Measurements from ENCODE around the gene CCSER1.
"Not testable (repeated sequence)": the region's sequence is repeated elsewhere in the genome, so short reads cannot be mapped to it uniquely, and the experiment has no call there.

Gene CCSER1

DNA sequence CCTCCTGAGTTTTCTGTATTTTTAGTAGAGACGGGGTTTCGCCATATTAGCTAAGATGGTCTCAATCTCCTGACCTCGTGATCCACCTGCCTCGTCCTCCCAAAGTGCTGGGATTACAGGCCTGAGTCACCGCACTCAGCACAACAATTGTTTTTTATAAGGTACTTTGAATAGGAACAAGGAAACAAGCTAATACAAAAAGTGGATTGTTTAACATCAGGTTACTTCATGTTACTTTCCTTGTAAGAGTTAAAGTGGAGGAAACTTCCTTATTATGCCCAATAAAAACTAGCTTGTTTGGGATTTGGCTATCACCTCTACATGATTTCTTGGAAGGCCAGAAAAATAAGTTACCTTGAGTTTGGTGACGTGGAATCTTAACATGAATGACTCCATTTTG lies 698.7 kb downstream of the CCSER1 start:
- Histone ChIP-seq H4K8ac (ENCODE audit: low read depth, low read length) (no peak overlapping the region), H3K79me2 (ENCODE audit: control insufficient read depth, insufficient read depth, low read length, poor library complexity) (no peaks in the 10 kb centered on the region), H3K9me3 (ENCODE audit: insufficient read depth, low read depth, low read length) (no peaks in the 10 kb centered on the region), H3K9ac (ENCODE audit: low read length) (no peak overlapping the region), H3K18ac (ENCODE audit: low read length) (no peak overlapping the region), H3K4me3 (ENCODE audit: low read depth, low read length) (no peak overlapping the region), H3K14ac (ENCODE audit: low read length) (no peak overlapping the region), H2BK5ac (ENCODE audit: low read depth, low read length, poor library complexity) (no peak overlapping the region), H3K4ac (ENCODE audit: low read depth, low read length) (no peak overlapping the region), H2AFZ (ENCODE audit: insufficient read depth, low read length, poor library complexity) (no peak overlapping the region), H2AK5ac (ENCODE audit: low read length) (no peak overlapping the region), H3K36me3 (ENCODE audit: control insufficient read depth in 1 of 2, insufficient read depth in 2 of 2, low read length in 2 of 2) (no peaks in the 10 kb centered on the region), H3K4me1 (ENCODE audit: control insufficient read depth in 1 of 2, insufficient read depth in 2 of 2, low read length in 2 of 2) (no peaks in the 10 kb centered on the region), H3K27me3 (ENCODE audit: insufficient read depth, low read length) (no peaks in the 10 kb centered on the region), H3K27ac (ENCODE audit: low read depth, low read length) (no peak overlapping the region), H2BK120ac (ENCODE audit: insufficient read depth, low read length, poor library complexity) (no peak overlapping the region), H3K79me1 (ENCODE audit: low read length) (no peaks in the 10 kb centered on the region), H4K12ac (ENCODE audit: low read depth, low read length) (no peak overlapping the region), H3K23ac (ENCODE audit: low read length) (no peak overlapping the region), H2BK12ac (ENCODE audit: low read length) (no peak overlapping the region), H3K4me2 (ENCODE audit: low read length) (no peak overlapping the region), H4K91ac (ENCODE audit: low read depth, low read length) (no peak overlapping the region)
- no CpG with 5 or more reads among the region's 6 CpGs for WGBS (ENCODE audit: extremely low coverage, insufficient coverage, insufficient read length)
- DNase-seq = no peak

DNA sequence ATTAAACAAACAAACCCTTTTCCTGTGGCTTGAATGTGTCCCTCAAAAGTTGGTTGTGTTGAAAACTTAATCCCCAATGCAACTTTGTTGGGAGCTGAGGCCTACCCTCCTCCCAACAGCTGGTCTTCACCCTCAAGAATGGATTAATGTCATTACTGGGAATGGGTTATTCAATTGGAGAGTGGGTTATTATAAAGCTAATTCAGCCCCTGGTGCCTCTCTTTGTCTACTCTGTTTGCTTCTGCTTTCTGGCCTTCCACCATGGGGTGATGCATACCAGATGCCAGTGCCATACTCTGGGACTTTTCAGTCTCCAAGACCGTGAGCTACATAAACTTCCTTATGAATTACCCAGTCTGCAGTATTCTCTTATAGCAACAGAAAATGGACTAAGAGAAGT lies 706.5 kb downstream of the CCSER1 start:
- H3K4ac ChIP-seq (ENCODE audit: low read depth, low read length) = no peak overlapping the region
- H2BK12ac ChIP-seq (ENCODE audit: low read length) = no peak overlapping the region
- H3K9me3 ChIP-seq (ENCODE audit: insufficient read depth, low read depth, low read length) = no peaks in the 10 kb centered on the region
- no peak for DNase-seq
- H3K4me3 ChIP-seq (ENCODE audit: low read depth, low read length) = no peak overlapping the region
- H4K91ac ChIP-seq (ENCODE audit: low read depth, low read length) = no peak overlapping the region
- H3K79me1 ChIP-seq (ENCODE audit: low read length) = no peaks in the 10 kb centered on the region
- H3K23ac ChIP-seq (ENCODE audit: low read length) = no peak overlapping the region
- no peak overlapping the region for H3K9ac ChIP-seq (ENCODE audit: low read length)
- no peak overlapping the region for H2BK120ac ChIP-seq (ENCODE audit: insufficient read depth, low read length, poor library complexity)
- no peak overlapping the region for H3K14ac ChIP-seq (ENCODE audit: low read length)
- H3K79me2 ChIP-seq (ENCODE audit: control insufficient read depth, insufficient read depth, low read length, poor library complexity) = no peaks in the 10 kb centered on the region
- no peaks in the 10 kb centered on the region for H3K27me3 ChIP-seq (ENCODE audit: insufficient read depth, low read length)
- no peak overlapping the region for H3K27ac ChIP-seq (ENCODE audit: low read depth, low read length)
- H4K8ac ChIP-seq (ENCODE audit: low read depth, low read length) = no peak overlapping the region
- no peak overlapping the region for H2AFZ ChIP-seq (ENCODE audit: insufficient read depth, low read length, poor library complexity)
- H3K36me3 ChIP-seq (ENCODE audit: control insufficient read depth in 1 of 2, insufficient read depth in 2 of 2, low read length in 2 of 2) = no peaks in the 10 kb centered on the region
- H3K4me1 ChIP-seq (ENCODE audit: control insufficient read depth in 1 of 2, insufficient read depth in 2 of 2, low read length in 2 of 2) = no peaks in the 10 kb centered on the region
- H3K18ac ChIP-seq (ENCODE audit: low read length) = no peak overlapping the region
- H3K4me2 ChIP-seq (ENCODE audit: low read length) = no peak overlapping the region
- H4K12ac ChIP-seq (ENCODE audit: low read depth, low read length) = no peak overlapping the region
- H2AK5ac ChIP-seq (ENCODE audit: low read length) = no peak overlapping the region
- no CpG with 5 or more reads among the region's 1 CpG for WGBS (ENCODE audit: extremely low coverage, insufficient coverage, insufficient read length)
- no peak overlapping the region for H2BK5ac ChIP-seq (ENCODE audit: low read depth, low read length, poor library complexity)

DNA sequence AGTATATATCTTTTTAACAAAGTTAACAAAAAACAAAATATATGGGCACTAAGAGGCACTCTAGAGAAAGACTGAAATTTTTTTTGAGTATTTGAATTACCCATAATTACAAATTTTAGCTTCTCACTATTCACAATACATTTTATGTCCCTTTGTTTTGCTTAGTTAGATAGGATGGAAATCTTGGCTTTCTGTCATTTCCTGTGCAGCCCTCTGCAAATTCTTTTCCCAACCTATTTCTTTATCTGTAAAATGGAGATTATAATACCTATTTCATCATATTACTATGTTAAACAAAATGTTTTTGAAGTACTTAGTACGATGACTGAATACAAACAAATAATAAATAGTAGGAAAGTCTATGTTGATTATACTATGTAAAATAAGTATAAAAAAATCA lies 710.0 kb downstream of the CCSER1 start:
- no peak overlapping the region for H3K4me3 ChIP-seq (ENCODE audit: low read depth, low read length)
- no peak overlapping the region for H3K23ac ChIP-seq (ENCODE audit: low read length)
- no peak overlapping the region for H4K12ac ChIP-seq (ENCODE audit: low read depth, low read length)
- H3K79me2 ChIP-seq (ENCODE audit: control insufficient read depth, insufficient read depth, low read length, poor library complexity) = no peaks in the 10 kb centered on the region
- H3K4me2 ChIP-seq (ENCODE audit: low read length) = no peak overlapping the region
- H3K27ac ChIP-seq (ENCODE audit: low read depth, low read length) = no peak overlapping the region
- no peak overlapping the region for H4K91ac ChIP-seq (ENCODE audit: low read depth, low read length)
- H3K14ac ChIP-seq (ENCODE audit: low read length) = no peak overlapping the region
- no peak overlapping the region for H2BK12ac ChIP-seq (ENCODE audit: low read length)
- no CpG with 5 or more reads among the region's 1 CpG for WGBS (ENCODE audit: extremely low coverage, insufficient coverage, insufficient read length)
- H2BK5ac ChIP-seq (ENCODE audit: low read depth, low read length, poor library complexity) = no peak overlapping the region
- no peak overlapping the region for H3K4ac ChIP-seq (ENCODE audit: low read depth, low read length)
- H2AK5ac ChIP-seq (ENCODE audit: low read length) = no peak overlapping the region
- H2BK120ac ChIP-seq (ENCODE audit: insufficient read depth, low read length, poor library complexity) = no peak overlapping the region
- no peaks in the 10 kb centered on the region for H3K9me3 ChIP-seq (ENCODE audit: insufficient read depth, low read depth, low read length)
- no peak for DNase-seq
- H3K36me3 ChIP-seq (ENCODE audit: control insufficient read depth in 1 of 2, insufficient read depth in 2 of 2, low read length in 2 of 2) = no peaks in the 10 kb centered on the region
- H3K27me3 ChIP-seq (ENCODE audit: insufficient read depth, low read length) = no peaks in the 10 kb centered on the region
- H3K4me1 ChIP-seq (ENCODE audit: control insufficient read depth in 1 of 2, insufficient read depth in 2 of 2, low read length in 2 of 2) = peaks cover 0 to 1% of the 10 kb centered on the region in 2 experiments
- no peak overlapping the region for H3K9ac ChIP-seq (ENCODE audit: low read length)
- H4K8ac ChIP-seq (ENCODE audit: low read depth, low read length) = no peak overlapping the region
- H2AFZ ChIP-seq (ENCODE audit: insufficient read depth, low read length, poor library complexity) = no peak overlapping the region
- H3K79me1 ChIP-seq (ENCODE audit: low read length) = peaks cover 4% of the 10 kb centered on the region
- H3K18ac ChIP-seq (ENCODE audit: low read length) = no peak overlapping the region

DNA sequence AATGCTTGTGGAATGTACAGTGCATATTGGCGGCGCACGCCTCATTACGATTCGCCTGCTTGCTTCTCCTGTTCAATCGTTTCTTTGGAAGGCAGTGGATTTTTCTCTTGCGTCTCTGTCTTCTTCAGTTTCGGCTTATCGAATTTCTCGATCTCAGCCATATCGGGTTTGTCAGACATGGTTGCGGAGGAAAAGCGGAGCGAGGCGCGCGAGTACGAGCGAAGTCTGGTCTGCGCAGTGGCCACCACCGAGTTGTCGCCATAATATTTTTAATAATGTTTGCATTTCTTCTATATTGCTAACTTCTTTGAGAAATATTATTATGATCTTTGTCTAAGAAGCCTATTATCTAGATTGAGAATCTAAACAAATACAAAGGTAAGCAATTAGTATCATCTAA lies 711.7 kb downstream of the CCSER1 start:
- H3K14ac ChIP-seq (ENCODE audit: low read length); H2AFZ ChIP-seq (ENCODE audit: insufficient read depth, low read length, poor library complexity); H4K8ac ChIP-seq (ENCODE audit: low read depth, low read length); H3K79me2 ChIP-seq (ENCODE audit: control insufficient read depth, insufficient read depth, low read length, poor library complexity); H3K4me2 ChIP-seq (ENCODE audit: low read length); H2AK5ac ChIP-seq (ENCODE audit: low read length); H2BK5ac ChIP-seq (ENCODE audit: low read depth, low read length, poor library complexity); H3K36me3 ChIP-seq (ENCODE audit: control insufficient read depth in 1 of 2, insufficient read depth in 2 of 2, low read length in 2 of 2); H3K9ac ChIP-seq (ENCODE audit: low read length); H3K4me1 ChIP-seq (ENCODE audit: control insufficient read depth in 1 of 2, insufficient read depth in 2 of 2, low read length in 2 of 2); H3K27me3 ChIP-seq (ENCODE audit: insufficient read depth, low read length); H3K4ac ChIP-seq (ENCODE audit: low read depth, low read length); H4K91ac ChIP-seq (ENCODE audit: low read depth, low read length); H3K27ac ChIP-seq (ENCODE audit: low read depth, low read length); H2BK12ac ChIP-seq (ENCODE audit: low read length); H3K79me1 ChIP-seq (ENCODE audit: low read length); H3K23ac ChIP-seq (ENCODE audit: low read length); H3K18ac ChIP-seq (ENCODE audit: low read length); H3K4me3 ChIP-seq (ENCODE audit: low read depth, low read length); H4K12ac ChIP-seq (ENCODE audit: low read depth, low read length); H3K9me3 ChIP-seq (ENCODE audit: insufficient read depth, low read depth, low read length): not testable (repeated sequence)
- no CpG with 5 or more reads among the region's 22 CpGs for WGBS (ENCODE audit: extremely low coverage, insufficient coverage, insufficient read length)
- H2BK120ac ChIP-seq (ENCODE audit: insufficient read depth, low read length, poor library complexity) = peak overlapping the region; percentile 22
- DNase-seq = peak in 1 of 2 donors; percentile 12

All from trophoblast cell (in vitro differentiated cells and primary cell).